Fibroblast of gingiva (primary cell): ENCODE results near the gene BCAP31.
"Not testable (repeated sequence)": the region's sequence is repeated elsewhere in the genome, so short reads cannot be mapped to it uniquely, and the experiment has no call there.

Experiments
- DNase-seq: peaks from one replicate; pipeline ENCODE4 v3.0.0-alpha.2; 2011; ENCODE audit warnings: low read depth

BCAP31 gene

GRCh38 chrX:153708415-153708814, 15.8 kb downstream of the BCAP31 start:
- DNase-seq, result peak; percentile 58

GRCh38 chrX:153707406-153707805, 16.8 kb downstream of the BCAP31 start:
- DNase-seq, result no peak

GRCh38 chrX:153706799-153707198, 17.4 kb downstream of the BCAP31 start:
- DNase-seq, result no peak

- not testable (repeated sequence) for DNase-seq
Observed at GRCh38 chrX:153705403-153706060, 18.7 kb downstream of the BCAP31 start.

GRCh38 chrX:153704631-153705402, 19.4 kb downstream of the BCAP31 start:
- not testable (repeated sequence) for DNase-seq

GRCh38 chrX:153704021-153704526, 20.1 kb downstream of the BCAP31 start:
- no peak for DNase-seq

GRCh38 chrX:153703036-153703370, 21.2 kb downstream of the BCAP31 start:
- DNase-seq, result no peak

- DNase-seq, result no peak
Observed at GRCh38 chrX:153702336-153703035, 21.7 kb downstream of the BCAP31 start.

GRCh38 chrX:153701706-153702105, 22.5 kb downstream of the BCAP31 start:
- DNase-seq, result no peak

- DNase-seq, result no peak
Observed at GRCh38 chrX:153700967-153701366, 23.2 kb downstream of the BCAP31 start.

- no peak for DNase-seq
Observed at GRCh38 chrX:153700376-153700945, 23.7 kb downstream of the BCAP31 start.

GRCh38 chrX:153699784-153700371, 24.3 kb downstream of the BCAP31 start:
- DNase-seq, result not testable (repeated sequence)

GRCh38 chrX:153699210-153699783, 24.9 kb downstream of the BCAP31 start:
- DNase-seq, result not testable (repeated sequence)

- DNase-seq, result no peak
Observed at GRCh38 chrX:153697924-153698865, 26.0 kb downstream of the BCAP31 start.

- not testable (repeated sequence) for DNase-seq
Observed at GRCh38 chrX:153696986-153697722, 27.0 kb downstream of the BCAP31 start.

GRCh38 chrX:153696538-153696937, 27.6 kb downstream of the BCAP31 start:
- not testable (repeated sequence) for DNase-seq

GRCh38 chrX:153696100-153696499, 28.1 kb downstream of the BCAP31 start:
- no peak for DNase-seq

- no peak for DNase-seq
Observed at GRCh38 chrX:153694687-153695270, 29.4 kb downstream of the BCAP31 start.

GRCh38 chrX:153694256-153694655, 29.9 kb downstream of the BCAP31 start:
- DNase-seq, result not testable (repeated sequence)
